ENCODE measurements around the gene PLAC1.

GRCh38 chrX:134636851-134637250, 21.4 kb downstream of the PLAC1 start:
- no peak for TF ChIP-seq EZH2 (IDR thresholded peaks at IDR 0.05; ENCODE audit: borderline replicate concordance, low read length)
- TF ChIP-seq, protein P1, sequence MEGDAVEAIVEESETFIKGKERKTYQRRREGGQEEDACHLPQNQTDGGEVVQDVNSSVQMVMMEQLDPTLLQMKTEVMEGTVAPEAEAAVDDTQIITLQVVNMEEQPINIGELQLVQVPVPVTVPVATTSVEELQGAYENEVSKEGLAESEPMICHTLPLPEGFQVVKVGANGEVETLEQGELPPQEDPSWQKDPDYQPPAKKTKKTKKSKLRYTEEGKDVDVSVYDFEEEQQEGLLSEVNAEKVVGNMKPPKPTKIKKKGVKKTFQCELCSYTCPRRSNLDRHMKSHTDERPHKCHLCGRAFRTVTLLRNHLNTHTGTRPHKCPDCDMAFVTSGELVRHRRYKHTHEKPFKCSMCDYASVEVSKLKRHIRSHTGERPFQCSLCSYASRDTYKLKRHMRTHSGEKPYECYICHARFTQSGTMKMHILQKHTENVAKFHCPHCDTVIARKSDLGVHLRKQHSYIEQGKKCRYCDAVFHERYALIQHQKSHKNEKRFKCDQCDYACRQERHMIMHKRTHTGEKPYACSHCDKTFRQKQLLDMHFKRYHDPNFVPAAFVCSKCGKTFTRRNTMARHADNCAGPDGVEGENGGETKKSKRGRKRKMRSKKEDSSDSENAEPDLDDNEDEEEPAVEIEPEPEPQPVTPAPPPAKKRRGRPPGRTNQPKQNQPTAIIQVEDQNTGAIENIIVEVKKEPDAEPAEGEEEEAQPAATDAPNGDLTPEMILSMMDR (conservative IDR thresholded peaks at IDR 0.05 in 1 of 2, IDR thresholded peaks at IDR 0.05 in 1 of 2; ENCODE audit: extremely low read depth in 1 of 2, insufficient read depth in 1 of 2, low read depth in 1 of 2, low read length in 2 of 2): no peak

All from mammary epithelial cell (primary cell).